ENCODE measurements around the gene SCYL2.

SCYL2 gene

DNA sequence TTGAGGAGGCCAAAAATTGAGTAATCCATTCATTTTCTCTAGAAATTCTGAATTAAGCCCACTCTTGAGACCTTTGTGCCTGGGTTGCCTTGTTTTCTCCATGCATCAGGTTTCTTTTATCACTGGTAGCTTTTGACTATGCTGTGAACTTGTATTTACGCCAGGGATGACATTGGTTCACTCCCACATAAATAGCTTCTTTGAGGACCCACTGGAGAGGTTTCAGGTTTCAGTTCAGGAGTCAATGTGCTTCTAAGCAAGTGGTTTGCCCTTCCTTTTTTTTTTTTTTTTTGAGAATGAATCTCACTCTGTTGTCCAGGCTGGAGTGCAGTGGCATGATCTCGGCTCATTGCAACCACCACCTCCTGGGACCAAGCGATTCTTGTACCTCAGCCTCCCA lies 79.7 kb downstream of the SCYL2 start:
- no peak for ATAC-seq
- no peak for TF ChIP-seq RARB (CRISPR knock-in tag; IDR thresholded peaks at IDR 0.05)
- TF ChIP-seq ESRRG (CRISPR knock-in tag; IDR thresholded peaks at IDR 0.05), result no peak
- TF ChIP-seq TOX (CRISPR knock-in tag; IDR thresholded peaks at IDR 0.05; ENCODE audit: borderline replicate concordance), result no peak
- TF ChIP-seq SNAI2 (CRISPR knock-in tag; IDR thresholded peaks at IDR 0.05), result no peak
- no peak for TF ChIP-seq GLIS3 (CRISPR knock-in tag; IDR thresholded peaks at IDR 0.05)
- no peak for TF ChIP-seq CSDC2 (CRISPR knock-in tag; IDR thresholded peaks at IDR 0.05)
- TF ChIP-seq PPARA (CRISPR knock-in tag; IDR thresholded peaks at IDR 0.05; ENCODE audit: borderline replicate concordance), result no peak
- no peak for TF ChIP-seq ZNF70 (CRISPR knock-in tag; IDR thresholded peaks at IDR 0.05)
- TF ChIP-seq, protein P1, sequence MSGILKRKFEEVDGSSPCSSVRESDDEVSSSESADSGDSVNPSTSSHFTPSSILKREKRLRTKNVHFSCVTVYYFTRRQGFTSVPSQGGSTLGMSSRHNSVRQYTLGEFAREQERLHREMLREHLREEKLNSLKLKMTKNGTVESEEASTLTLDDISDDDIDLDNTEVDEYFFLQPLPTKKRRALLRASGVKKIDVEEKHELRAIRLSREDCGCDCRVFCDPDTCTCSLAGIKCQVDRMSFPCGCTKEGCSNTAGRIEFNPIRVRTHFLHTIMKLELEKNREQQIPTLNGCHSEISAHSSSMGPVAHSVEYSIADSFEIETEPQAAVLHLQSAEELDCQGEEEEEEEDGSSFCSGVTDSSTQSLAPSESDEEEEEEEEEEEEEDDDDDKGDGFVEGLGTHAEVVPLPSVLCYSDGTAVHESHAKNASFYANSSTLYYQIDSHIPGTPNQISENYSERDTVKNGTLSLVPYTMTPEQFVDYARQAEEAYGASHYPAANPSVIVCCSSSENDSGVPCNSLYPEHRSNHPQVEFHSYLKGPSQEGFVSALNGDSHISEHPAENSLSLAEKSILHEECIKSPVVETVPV (CRISPR knock-in tag; IDR thresholded peaks at IDR 0.05), result no peak
- no peak for TF ChIP-seq CREB5 (CRISPR knock-in tag; IDR thresholded peaks at IDR 0.05; ENCODE audit: low read depth)
- no peak for TF ChIP-seq ZNF565 (CRISPR knock-in tag; conservative IDR thresholded peaks at IDR 0.05; ENCODE audit: low read depth)
- TF ChIP-seq, protein P2, sequence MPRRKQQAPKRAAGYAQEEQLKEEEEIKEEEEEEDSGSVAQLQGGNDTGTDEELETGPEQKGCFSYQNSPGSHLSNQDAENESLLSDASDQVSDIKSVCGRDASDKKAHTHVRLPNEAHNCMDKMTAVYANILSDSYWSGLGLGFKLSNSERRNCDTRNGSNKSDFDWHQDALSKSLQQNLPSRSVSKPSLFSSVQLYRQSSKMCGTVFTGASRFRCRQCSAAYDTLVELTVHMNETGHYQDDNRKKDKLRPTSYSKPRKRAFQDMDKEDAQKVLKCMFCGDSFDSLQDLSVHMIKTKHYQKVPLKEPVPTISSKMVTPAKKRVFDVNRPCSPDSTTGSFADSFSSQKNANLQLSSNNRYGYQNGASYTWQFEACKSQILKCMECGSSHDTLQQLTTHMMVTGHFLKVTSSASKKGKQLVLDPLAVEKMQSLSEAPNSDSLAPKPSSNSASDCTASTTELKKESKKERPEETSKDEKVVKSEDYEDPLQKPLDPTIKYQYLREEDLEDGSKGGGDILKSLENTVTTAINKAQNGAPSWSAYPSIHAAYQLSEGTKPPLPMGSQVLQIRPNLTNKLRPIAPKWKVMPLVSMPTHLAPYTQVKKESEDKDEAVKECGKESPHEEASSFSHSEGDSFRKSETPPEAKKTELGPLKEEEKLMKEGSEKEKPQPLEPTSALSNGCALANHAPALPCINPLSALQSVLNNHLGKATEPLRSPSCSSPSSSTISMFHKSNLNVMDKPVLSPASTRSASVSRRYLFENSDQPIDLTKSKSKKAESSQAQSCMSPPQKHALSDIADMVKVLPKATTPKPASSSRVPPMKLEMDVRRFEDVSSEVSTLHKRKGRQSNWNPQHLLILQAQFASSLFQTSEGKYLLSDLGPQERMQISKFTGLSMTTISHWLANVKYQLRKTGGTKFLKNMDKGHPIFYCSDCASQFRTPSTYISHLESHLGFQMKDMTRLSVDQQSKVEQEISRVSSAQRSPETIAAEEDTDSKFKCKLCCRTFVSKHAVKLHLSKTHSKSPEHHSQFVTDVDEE (CRISPR knock-in tag; IDR thresholded peaks at IDR 0.05), result no peak
- TF ChIP-seq BACH2 (CRISPR knock-in tag; IDR thresholded peaks at IDR 0.05; ENCODE audit: borderline replicate concordance), result no peak
- no peak for TF ChIP-seq OSR1 (CRISPR knock-in tag; IDR thresholded peaks at IDR 0.05)
- no peak for TF ChIP-seq ZC3H10 (CRISPR knock-in tag; IDR thresholded peaks at IDR 0.05)
- TF ChIP-seq, protein P3, sequence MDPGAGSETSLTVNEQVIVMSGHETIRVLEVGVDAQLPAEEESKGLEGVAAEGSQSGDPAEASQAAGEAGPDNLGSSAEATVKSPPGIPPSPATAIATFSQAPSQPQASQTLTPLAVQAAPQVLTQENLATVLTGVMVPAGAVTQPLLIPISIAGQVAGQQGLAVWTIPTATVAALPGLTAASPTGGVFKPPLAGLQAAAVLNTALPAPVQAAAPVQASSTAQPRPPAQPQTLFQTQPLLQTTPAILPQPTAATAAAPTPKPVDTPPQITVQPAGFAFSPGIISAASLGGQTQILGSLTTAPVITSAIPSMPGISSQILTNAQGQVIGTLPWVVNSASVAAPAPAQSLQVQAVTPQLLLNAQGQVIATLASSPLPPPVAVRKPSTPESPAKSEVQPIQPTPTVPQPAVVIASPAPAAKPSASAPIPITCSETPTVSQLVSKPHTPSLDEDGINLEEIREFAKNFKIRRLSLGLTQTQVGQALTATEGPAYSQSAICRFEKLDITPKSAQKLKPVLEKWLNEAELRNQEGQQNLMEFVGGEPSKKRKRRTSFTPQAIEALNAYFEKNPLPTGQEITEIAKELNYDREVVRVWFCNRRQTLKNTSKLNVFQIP (CRISPR knock-in tag; IDR thresholded peaks at IDR 0.05; ENCODE audit: borderline replicate concordance, low read depth), result no peak
- TF ChIP-seq PATZ1 (CRISPR knock-in tag; IDR thresholded peaks at IDR 0.05; ENCODE audit: borderline replicate concordance), result no peak
- TF ChIP-seq TCF4 (CRISPR knock-in tag; IDR thresholded peaks at IDR 0.05; ENCODE audit: borderline replicate concordance), result no peak

GRCh38 chr12:100348657-100349454 lies 81.9 kb downstream of the SCYL2 start:
- no peak for TF ChIP-seq RARB (CRISPR knock-in tag; IDR thresholded peaks at IDR 0.05)
- TF ChIP-seq, protein P3 (CRISPR knock-in tag; IDR thresholded peaks at IDR 0.05; ENCODE audit: borderline replicate concordance, low read depth), result no peak
- no peak for TF ChIP-seq CSDC2 (CRISPR knock-in tag; IDR thresholded peaks at IDR 0.05)
- no peak for TF ChIP-seq ARNTL (CRISPR knock-in tag; IDR thresholded peaks at IDR 0.05; ENCODE audit: borderline replicate concordance, low read depth)
- no peak for TF ChIP-seq CREB5 (CRISPR knock-in tag; IDR thresholded peaks at IDR 0.05; ENCODE audit: low read depth)
- TF ChIP-seq ZNF70 (CRISPR knock-in tag; IDR thresholded peaks at IDR 0.05), result no peak
- TF ChIP-seq ISL1 (CRISPR knock-in tag; IDR thresholded peaks at IDR 0.05), result no peak
- TF ChIP-seq BACH2 (CRISPR knock-in tag; IDR thresholded peaks at IDR 0.05; ENCODE audit: borderline replicate concordance), result no peak
- TF ChIP-seq PPARA (CRISPR knock-in tag; IDR thresholded peaks at IDR 0.05; ENCODE audit: borderline replicate concordance), result no peak
- TF ChIP-seq TCF4 (CRISPR knock-in tag; IDR thresholded peaks at IDR 0.05; ENCODE audit: borderline replicate concordance), result no peak
- no peak for TF ChIP-seq ZFP30 (CRISPR knock-in tag; IDR thresholded peaks at IDR 0.05)
- no peak for TF ChIP-seq SNAI2 (CRISPR knock-in tag; IDR thresholded peaks at IDR 0.05)
- no peak for TF ChIP-seq PATZ1 (CRISPR knock-in tag; IDR thresholded peaks at IDR 0.05; ENCODE audit: borderline replicate concordance)
- TF ChIP-seq, protein P1 (CRISPR knock-in tag; IDR thresholded peaks at IDR 0.05), result no peak
- peak; percentile 82 for ATAC-seq
